Neural cell (in vitro differentiated cells): Measurements from ENCODE around the gene CCL14.

Experiments
- CTCF ChIP-seq: fragments of 450-650 bp; IDR thresholded peaks from 2 replicates; pipeline ENCODE4 v1.5.1; 2014; ENCODE audit warnings: antibody characterized with exemption, mild to moderate bottlenecking, moderate library complexity; ENCODE audit not compliant: poor library complexity, severe bottlenecking
- EP300 ChIP-seq: fragments of 450-650 bp; conservative IDR thresholded peaks from 2 replicates; pipeline ENCODE4 v1.6.1; 2014; ENCODE audit warnings: antibody characterized with exemption, mild to moderate bottlenecking, moderate library complexity; ENCODE audit not compliant: poor library complexity, severe bottlenecking
- POLR2AphosphoS5 ChIP-seq: IDR thresholded peaks from 2 replicates; pipeline ENCODE4 v1.6.1; 2012
- REST ChIP-seq: IDR thresholded peaks from 2 replicates; pipeline ENCODE4 v1.6.1; 2012; ENCODE audit warnings: borderline replicate concordance

GRCh38 chr17:35978346-35978745, 8.2 kb downstream of the CCL14 start:
- TF ChIP-seq CTCF (no peak), EP300 (no peak), REST (no peak), POLR2AphosphoS5 (no peak)
